Stimulated activated naive B cell treated with anti-CD40 and anti-IgM and Interleukin-4, amounts not matched to agents 10 μg/mL and 1 μg/mL and 100 μg/mL, for 72 hours (primary cell): ENCODE results near the gene SLC1A1.

ENCODE experiments used
- ATAC-seq, 2 donors: fragments of 150-1000 bp; cut with Tn5 transposase; replicated peaks; 2 replicates each; pipeline ENCODE4 v1.10.0; 2021; ENCODE audit warnings: moderate library complexity in 1 of 2
- DNase-seq: peaks from one replicate; pipeline ENCODE4 v3.0.0; 2021
- H3K27ac Mint-ChIP-seq: one replicate; pipeline ENCODE4 v1.8.0; 2022; ENCODE audit warnings: mild to moderate bottlenecking, mixed read lengths
- H3K27me3 Mint-ChIP-seq, 2 donors: one replicate each; pipeline ENCODE4 v1.8.0; 2022; ENCODE audit warnings: mixed read lengths in 2 of 2
- H3K36me3 Mint-ChIP-seq, 2 donors: one replicate each; pipeline ENCODE4 v1.8.0; 2022; ENCODE audit warnings: mixed read lengths in 2 of 2, mild to moderate bottlenecking in 1 of 2
- H3K4me1 Mint-ChIP-seq, 2 donors: one replicate each; pipeline ENCODE4 v1.8.0; 2022; ENCODE audit warnings: mixed read lengths in 2 of 2, mild to moderate bottlenecking in 1 of 2
- H3K4me3 Mint-ChIP-seq, 2 donors: one replicate each; pipeline ENCODE4 v1.8.0; 2022; ENCODE audit warnings: mild to moderate bottlenecking in 2 of 2, mixed read lengths in 2 of 2, moderate library complexity in 1 of 2
- H3K9me3 Mint-ChIP-seq, 2 donors: one replicate each; pipeline ENCODE4 v1.8.0; 2022; ENCODE audit warnings: mixed read lengths in 2 of 2, mild to moderate bottlenecking in 1 of 2

Gene SLC1A1

DNA sequence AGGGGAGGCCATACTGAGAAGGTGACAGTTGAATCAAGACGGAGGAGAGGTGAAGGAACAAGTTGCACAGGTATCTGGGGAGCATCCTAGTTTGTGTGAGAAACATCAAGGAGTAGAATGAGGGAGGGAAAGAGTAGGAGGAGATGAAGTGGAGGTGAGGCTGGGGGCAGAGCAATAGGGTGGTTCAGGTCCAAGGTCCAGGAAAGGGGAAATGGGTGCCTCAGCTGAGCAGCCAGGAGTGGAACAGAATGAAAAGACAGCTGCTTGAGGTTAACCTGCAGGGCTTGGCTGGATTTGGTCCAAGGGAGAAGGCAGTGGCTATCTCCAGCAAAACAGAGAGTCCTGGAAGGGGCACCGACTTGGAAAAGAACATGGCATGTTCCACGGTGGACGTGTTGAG is 5.3 kb downstream of the SLC1A1 start:
- ATAC-seq (no peak), DNase-seq (no peak)
- Mint-ChIP-seq H3K27ac (no peak overlapping the region), H3K36me3 (no peaks in the 10 kb centered on the region), H3K4me3 (no peak overlapping the region), H3K4me1 (peaks cover 2 to 11% of the 10 kb centered on the region in 2 donors), H3K27me3 (peaks cover 38 to 44% of the 10 kb centered on the region in 2 donors), H3K9me3 (no peaks in the 10 kb centered on the region)

GRCh38 chr9:4496497-4496896 is 6.2 kb downstream of the SLC1A1 start:
- Mint-ChIP-seq H3K4me3 (no peak overlapping the region), H3K4me1 (peaks cover 1 to 2% of the 10 kb centered on the region in 2 donors), H3K36me3 (no peaks in the 10 kb centered on the region), H3K9me3 (no peaks in the 10 kb centered on the region), H3K27me3 (peaks cover 30 to 39% of the 10 kb centered on the region in 2 donors), H3K27ac (no peak overlapping the region)
- DNase-seq (no peak), ATAC-seq (no peak)

DNA sequence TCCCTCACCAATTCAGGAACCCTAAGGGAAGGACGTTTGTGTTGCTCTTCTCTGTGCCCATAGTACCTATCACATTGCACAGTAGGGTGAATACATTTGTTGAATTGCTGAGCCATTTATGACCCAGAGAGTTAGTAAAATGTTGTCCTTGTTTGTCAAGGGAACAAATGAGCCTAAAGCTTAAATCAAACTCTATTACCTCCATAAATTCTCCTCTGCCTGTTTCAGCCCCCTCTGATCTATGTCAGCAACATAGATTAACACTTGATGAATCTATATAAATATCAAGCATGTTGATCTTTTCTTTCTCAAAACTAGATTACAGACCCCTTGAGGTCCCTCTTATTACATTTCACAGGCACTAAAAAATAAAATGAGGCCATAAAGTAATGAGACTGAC is 7.1 kb downstream of the SLC1A1 start:
- H3K4me1 Mint-ChIP-seq: no peaks in the 10 kb centered on the region
- no peaks in the 10 kb centered on the region for H3K9me3 Mint-ChIP-seq
- no peak for DNase-seq
- no peak overlapping the region for H3K27ac Mint-ChIP-seq
- no peaks in the 10 kb centered on the region for H3K36me3 Mint-ChIP-seq
- no peak overlapping the region for H3K4me3 Mint-ChIP-seq
- H3K27me3 Mint-ChIP-seq: peaks cover 21 to 30% of the 10 kb centered on the region in 2 donors
- no peak for ATAC-seq

DNA sequence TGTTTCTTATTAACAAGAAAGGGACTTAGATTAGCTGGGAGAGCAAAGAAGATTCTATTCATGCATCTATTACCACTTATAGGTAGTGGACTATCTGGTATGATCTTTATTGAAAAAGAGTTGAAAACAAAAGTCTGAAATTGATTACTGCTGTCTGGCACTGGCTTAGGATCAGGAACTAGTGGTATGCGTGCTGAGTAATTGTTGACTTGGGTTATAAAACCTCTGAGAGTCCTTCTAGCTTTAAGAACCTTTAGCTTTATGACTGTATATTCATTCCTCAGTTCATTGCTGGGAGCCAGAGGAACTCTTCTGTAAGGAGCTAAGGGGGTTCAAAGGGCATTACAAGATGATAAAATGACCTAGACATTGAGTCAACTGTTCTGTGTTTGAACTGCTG is 7.6 kb downstream of the SLC1A1 start:
- Mint-ChIP-seq H3K27me3 (peaks cover 21 to 25% of the 10 kb centered on the region in 2 donors), H3K9me3 (no peaks in the 10 kb centered on the region), H3K36me3 (no peaks in the 10 kb centered on the region), H3K27ac (no peak overlapping the region), H3K4me3 (no peak overlapping the region), H3K4me1 (no peaks in the 10 kb centered on the region)
- ATAC-seq (no peak), DNase-seq (no peak)

DNA sequence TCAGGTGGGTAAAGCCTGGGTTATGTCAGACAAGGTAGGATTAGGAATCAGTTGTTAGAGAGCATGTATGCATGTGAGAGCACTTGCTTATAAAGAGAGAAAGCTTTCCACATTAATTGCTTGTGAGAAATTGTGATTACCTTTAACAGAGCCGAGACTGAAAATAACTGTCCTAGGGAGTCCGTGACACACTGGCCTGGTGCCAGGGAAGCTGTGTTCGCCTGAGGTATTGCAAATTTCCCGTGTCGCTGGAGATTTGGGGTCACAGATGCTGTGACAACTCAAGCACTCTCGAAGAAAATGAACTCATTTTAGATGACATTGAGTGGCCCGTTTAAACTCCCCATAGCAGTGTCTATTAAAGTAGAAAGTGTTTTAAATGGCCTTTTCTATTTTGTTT is 9.6 kb downstream of the SLC1A1 start:
- DNase-seq (no peak), ATAC-seq (no peak)
- Mint-ChIP-seq H3K4me3 (no peak overlapping the region), H3K27me3 (peaks cover 17 to 19% of the 10 kb centered on the region in 2 donors), H3K36me3 (no peaks in the 10 kb centered on the region), H3K27ac (no peak overlapping the region), H3K4me1 (no peaks in the 10 kb centered on the region), H3K9me3 (no peaks in the 10 kb centered on the region)

- Mint-ChIP-seq H3K9me3 (no peaks in the 10 kb centered on the region), H3K27me3 (peaks cover 5 to 7% of the 10 kb centered on the region in 2 donors), H3K36me3 (no peaks in the 10 kb centered on the region), H3K4me1 (no peaks in the 10 kb centered on the region), H3K4me3 (no peak overlapping the region), H3K27ac (no peak overlapping the region)
- DNase-seq (no peak), ATAC-seq (no peak)
Observed at GRCh38 chr9:4501147-4501507, 10.9 kb downstream of the SLC1A1 start.

DNA sequence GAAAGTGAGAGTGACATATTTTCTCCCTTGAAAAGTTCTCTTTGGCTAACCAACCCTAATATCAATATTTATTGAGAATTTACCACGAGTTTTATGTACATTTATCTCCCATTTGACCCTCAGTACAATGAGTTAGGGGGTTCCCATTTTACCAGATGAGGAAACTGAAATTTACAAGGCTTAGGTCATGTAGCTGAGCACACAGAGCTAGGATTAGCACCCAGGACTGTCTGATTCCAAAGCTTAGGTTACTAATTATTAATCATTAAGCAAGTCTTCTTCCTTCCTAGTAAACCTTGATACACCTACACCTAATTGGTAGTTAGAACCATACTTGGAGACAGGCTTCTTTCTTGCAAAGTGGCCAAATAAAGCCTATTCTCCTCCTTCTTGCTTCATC is 12.2 kb downstream of the SLC1A1 start:
- H3K9me3 Mint-ChIP-seq: no peaks in the 10 kb centered on the region
- H3K27ac Mint-ChIP-seq: no peak overlapping the region
- ATAC-seq (no peak), DNase-seq (no peak)
- no peaks in the 10 kb centered on the region for H3K4me1 Mint-ChIP-seq
- H3K27me3 Mint-ChIP-seq: peaks cover 0 to 4% of the 10 kb centered on the region in 2 donors
- H3K4me3 Mint-ChIP-seq: no peak overlapping the region
- no peaks in the 10 kb centered on the region for H3K36me3 Mint-ChIP-seq

GRCh38 chr9:4503103-4503502 is 12.8 kb downstream of the SLC1A1 start:
- Mint-ChIP-seq H3K27ac (no peak overlapping the region), H3K9me3 (no peaks in the 10 kb centered on the region), H3K4me1 (no peaks in the 10 kb centered on the region), H3K27me3 (peaks cover 3 to 4% of the 10 kb centered on the region in 2 donors), H3K4me3 (no peak overlapping the region), H3K36me3 (no peaks in the 10 kb centered on the region)
- no peak for DNase-seq
- ATAC-seq: no peak

GRCh38 chr9:4504250-4504649 is 14.0 kb downstream of the SLC1A1 start:
- ATAC-seq (no peak), DNase-seq (no peak)
- Mint-ChIP-seq H3K36me3 (no peaks in the 10 kb centered on the region), H3K9me3 (no peaks in the 10 kb centered on the region), H3K4me3 (no peak overlapping the region), H3K27me3 (peaks cover 4 to 11% of the 10 kb centered on the region in 2 donors), H3K4me1 (no peaks in the 10 kb centered on the region), H3K27ac (no peak overlapping the region)

- Mint-ChIP-seq H3K36me3 (no peaks in the 10 kb centered on the region), H3K9me3 (no peaks in the 10 kb centered on the region), H3K4me1 (no peaks in the 10 kb centered on the region), H3K27me3 (peaks cover 0 to 11% of the 10 kb centered on the region in 2 donors), H3K4me3 (no peak overlapping the region), H3K27ac (no peak overlapping the region)
- ATAC-seq: no peak
- DNase-seq: no peak
Observed at GRCh38 chr9:4506490-4506889, 16.2 kb downstream of the SLC1A1 start.

GRCh38 chr9:4507306-4508130 is 17.2 kb downstream of the SLC1A1 start:
- no peak for ATAC-seq
- DNase-seq: no peak
- Mint-ChIP-seq H3K27ac (no peak overlapping the region), H3K36me3 (no peaks in the 10 kb centered on the region), H3K27me3 (peaks cover 0 to 11% of the 10 kb centered on the region in 2 donors), H3K9me3 (no peaks in the 10 kb centered on the region), H3K4me1 (no peaks in the 10 kb centered on the region), H3K4me3 (no peak overlapping the region)

- peaks cover 0 to 11% of the 10 kb centered on the region in 2 donors for H3K27me3 Mint-ChIP-seq
- DNase-seq (no peak), ATAC-seq (no peak)
- no peaks in the 10 kb centered on the region for H3K36me3 Mint-ChIP-seq
- H3K4me3 Mint-ChIP-seq: no peak overlapping the region
- H3K9me3 Mint-ChIP-seq: no peaks in the 10 kb centered on the region
- H3K27ac Mint-ChIP-seq: no peak overlapping the region
- H3K4me1 Mint-ChIP-seq: no peaks in the 10 kb centered on the region
Observed at GRCh38 chr9:4508246-4508906, 18.1 kb downstream of the SLC1A1 start.

- no peaks in the 10 kb centered on the region for H3K4me1 Mint-ChIP-seq
- peaks cover 0 to 11% of the 10 kb centered on the region in 2 donors for H3K27me3 Mint-ChIP-seq
- no peaks in the 10 kb centered on the region for H3K9me3 Mint-ChIP-seq
- H3K4me3 Mint-ChIP-seq: no peak overlapping the region
- H3K27ac Mint-ChIP-seq: no peak overlapping the region
- no peak for ATAC-seq
- no peaks in the 10 kb centered on the region for H3K36me3 Mint-ChIP-seq
- DNase-seq: no peak
Observed at GRCh38 chr9:4508907-4509589, 18.8 kb downstream of the SLC1A1 start.

GRCh38 chr9:4509590-4509984 is 19.3 kb downstream of the SLC1A1 start:
- ATAC-seq: no peak
- no peak for DNase-seq
- no peaks in the 10 kb centered on the region for H3K9me3 Mint-ChIP-seq

More at GRCh38 chr9:4509590-4509984, 19.3 kb downstream of the SLC1A1 start:
- Mint-ChIP-seq H3K27ac (no peak overlapping the region), H3K4me3 (no peak overlapping the region), H3K36me3 (no peaks in the 10 kb centered on the region), H3K27me3 (peaks cover 0 to 11% of the 10 kb centered on the region in 2 donors), H3K4me1 (no peaks in the 10 kb centered on the region)
